Keratinocyte (primary cell): ENCODE measurements around the gene ZNF780A.

Experiments
- CTCF ChIP-seq, 3 experiments: IDR thresholded peaks in 1 of 3; conservative IDR thresholded peaks in 1 of 3; optimal IDR thresholded peaks in 1 of 3; 2 replicates in 2 of 3; 3 replicates in 1 of 3; pipeline versions ENCODE3 to v1.5.1; 2011; ENCODE audit warnings: low read length in 3 of 3, mild to moderate bottlenecking in 3 of 3, moderate library complexity in 2 of 3, control low read depth in 1 of 3, inconsistent platforms in 1 of 3; ENCODE audit not compliant: insufficient read depth in 2 of 3; ENCODE audit errors: extremely low read depth in 1 of 3
- EZH2 ChIP-seq: IDR thresholded peaks from one replicate; pipeline ENCODE4 v1.6.1; 2012; ENCODE audit warnings: inconsistent platforms, mild to moderate bottlenecking, low read length, moderate library complexity

DNA sequence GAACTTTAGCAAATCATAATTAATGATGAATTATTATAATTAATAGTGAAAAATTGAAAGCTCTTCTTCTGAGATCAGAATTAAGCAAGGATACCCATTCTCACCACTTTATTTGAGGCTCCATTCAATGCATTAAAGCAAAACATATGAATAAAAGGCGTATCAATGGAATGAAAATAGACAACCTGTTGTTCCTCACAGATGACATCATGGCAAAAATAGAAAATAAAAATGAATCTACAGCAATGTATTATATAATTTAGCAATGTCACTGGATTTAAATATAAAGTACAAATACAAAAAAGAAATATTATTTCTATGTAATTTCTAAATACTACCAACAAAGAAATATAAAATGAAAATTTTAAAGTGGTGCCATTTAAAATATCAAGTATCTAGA, 11.1 kb upstream of the ZNF780A start:
- TF ChIP-seq CTCF (optimal IDR thresholded peaks at IDR 0.05 in 1 of 3, IDR thresholded peaks at IDR 0.05 in 1 of 3, conservative IDR thresholded peaks at IDR 0.05 in 1 of 3; ENCODE audit: extremely low read depth in 1 of 3, insufficient read depth in 2 of 3, low read length in 3 of 3) (no peak), EZH2 (no peak)
